ENCODE data around the gene ZNF813. TPM values are rescaled to one million over a fixed set of nuclear protein-coding genes. Genes with fewer than 3 reads are reported as not detected.

ZNF813 gene
- total and polyA plus RNA-seq, 2 donors = 2.3 to 11.7 TPM

DNA sequence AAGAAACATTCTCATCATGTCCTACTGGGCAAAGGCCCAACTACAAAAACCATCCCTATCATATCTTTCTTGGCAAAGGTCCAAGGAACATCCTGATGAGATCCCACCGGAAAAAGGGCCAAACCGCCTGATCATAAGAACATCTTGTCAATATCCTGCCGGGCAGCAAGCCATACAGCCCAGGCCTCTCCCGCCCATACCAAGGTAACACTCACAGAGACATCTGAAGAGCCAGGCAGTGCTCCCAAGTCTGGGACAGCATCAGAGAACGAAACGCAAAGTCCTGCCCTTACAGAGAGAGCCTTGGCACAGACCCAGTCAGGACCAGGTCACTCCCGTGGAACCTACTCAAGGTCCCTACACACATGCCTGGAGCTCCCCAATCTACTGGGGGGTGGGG lies 51.9 kb downstream of the ZNF813 start:
- no peak overlapping the region for H3K4me3 ChIP-seq (ENCODE audit: low read depth, low read length)
- no peak overlapping the region for H3K27ac ChIP-seq (ENCODE audit: low read depth)
- H3K4me1 ChIP-seq (ENCODE audit: insufficient read depth) = no peaks in the 10 kb centered on the region
- no peak for DNase-seq (ENCODE audit: extremely low spot score)
- 62% methylated on average over 7 of the region's 7 CpGs for WGBS
- no peaks in the 10 kb centered on the region for H3K36me3 ChIP-seq (ENCODE audit: insufficient read depth)

DNA sequence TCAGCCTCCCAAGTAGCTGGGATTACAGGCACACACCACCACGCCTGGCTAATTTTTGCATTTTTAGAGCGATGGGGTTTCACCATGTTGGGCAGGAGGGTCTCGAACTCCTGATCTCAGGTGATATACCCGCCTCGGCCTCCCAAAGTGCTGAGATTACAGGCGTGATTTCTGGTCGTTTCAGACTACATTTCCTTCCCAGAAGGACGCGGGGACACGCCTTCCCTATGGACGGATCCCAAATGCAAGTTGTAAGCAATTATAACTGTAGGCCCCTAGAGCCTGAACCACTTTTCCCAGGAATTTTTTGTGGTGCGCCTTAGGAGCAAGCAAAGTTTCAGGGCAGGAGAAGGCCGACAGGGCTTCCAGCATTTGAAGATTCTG lies 52.6 kb downstream of the ZNF813 start:
- Histone ChIP-seq H3K4me3 (ENCODE audit: low read depth, low read length) (peak overlapping the region; percentile 17), H3K4me1 (ENCODE audit: insufficient read depth) (no peaks in the 10 kb centered on the region), H3K27ac (ENCODE audit: low read depth) (peak overlapping the region; percentile 40), H3K36me3 (ENCODE audit: insufficient read depth) (no peaks in the 10 kb centered on the region)
- 50% methylated on average over 13 of the region's 13 CpGs for WGBS
- DNase-seq (ENCODE audit: extremely low spot score) = no peak

- peak overlapping the region; percentile 40 for H3K27ac ChIP-seq (ENCODE audit: low read depth)
- no peaks in the 10 kb centered on the region for H3K4me1 ChIP-seq (ENCODE audit: insufficient read depth)
- H3K4me3 ChIP-seq (ENCODE audit: low read depth, low read length) = peak overlapping the region; percentile 35
- under 1% methylated on average over 46 of the region's 46 CpGs for WGBS
- DNase-seq (ENCODE audit: extremely low spot score) = peak; percentile 98
- H3K36me3 ChIP-seq (ENCODE audit: insufficient read depth) = no peaks in the 10 kb centered on the region
Observed at GRCh38 chr19:53520547-53521372, 53.2 kb downstream of the ZNF813 start.

DNA sequence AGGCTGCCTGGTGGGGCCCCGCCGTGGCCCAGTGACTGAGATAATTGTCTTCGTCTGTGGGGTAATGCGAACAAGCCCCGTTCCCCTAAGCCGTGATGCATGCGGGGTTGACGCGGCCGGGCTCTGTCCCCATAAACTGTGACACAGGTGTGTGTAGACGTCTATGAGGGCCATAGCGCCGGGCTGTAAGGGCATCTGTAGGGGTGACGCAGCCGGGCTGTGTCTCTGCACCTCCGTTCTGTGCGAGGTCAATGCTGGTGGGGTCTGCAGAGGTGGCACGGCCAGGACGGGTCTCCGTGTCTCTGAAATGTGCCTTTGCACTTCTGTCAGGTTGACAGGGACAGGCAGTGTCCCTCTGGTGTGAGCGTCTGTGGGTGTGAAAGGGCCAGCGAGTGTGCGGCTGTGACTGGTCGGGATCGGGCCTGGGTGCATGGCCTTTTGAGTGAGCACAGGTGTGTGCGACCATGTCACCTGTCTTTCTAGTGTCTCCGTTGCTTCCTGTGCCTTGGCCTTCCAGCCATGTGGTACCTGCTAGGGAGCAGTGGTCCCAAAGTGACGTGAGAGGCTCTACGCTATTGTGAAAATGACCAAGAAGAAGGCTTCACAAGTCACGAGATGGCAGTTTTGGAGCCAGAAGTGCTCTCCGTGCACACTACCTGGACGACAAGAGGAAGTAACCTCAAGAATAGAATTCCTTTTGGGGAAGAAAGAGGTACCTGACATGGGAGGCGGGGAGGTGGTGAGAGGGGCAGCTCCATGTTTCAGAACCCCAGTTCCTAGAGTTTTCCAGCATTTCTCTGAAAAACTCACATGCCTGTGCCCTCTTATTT lies 54.1 kb downstream of the ZNF813 start:
- no peaks in the 10 kb centered on the region for H3K4me1 ChIP-seq (ENCODE audit: insufficient read depth)
- WGBS = 18% methylated on average over 33 of the region's 33 CpGs
- no peak for DNase-seq (ENCODE audit: extremely low spot score)
- H3K27ac ChIP-seq (ENCODE audit: low read depth) = no peak overlapping the region
- H3K36me3 ChIP-seq (ENCODE audit: insufficient read depth) = no peaks in the 10 kb centered on the region
- peak overlapping the region; percentile 35 for H3K4me3 ChIP-seq (ENCODE audit: low read depth, low read length)

- Histone ChIP-seq H3K36me3 (ENCODE audit: insufficient read depth) (no peaks in the 10 kb centered on the region), H3K4me1 (ENCODE audit: insufficient read depth) (no peaks in the 10 kb centered on the region), H3K27ac (ENCODE audit: low read depth) (no peak overlapping the region), H3K4me3 (ENCODE audit: low read depth, low read length) (no peak overlapping the region)
- over 99% methylated on average over 2 of the region's 2 CpGs for WGBS
- no peak for DNase-seq (ENCODE audit: extremely low spot score)
Observed at GRCh38 chr19:53525922-53526321, 58.4 kb downstream of the ZNF813 start.

DNA sequence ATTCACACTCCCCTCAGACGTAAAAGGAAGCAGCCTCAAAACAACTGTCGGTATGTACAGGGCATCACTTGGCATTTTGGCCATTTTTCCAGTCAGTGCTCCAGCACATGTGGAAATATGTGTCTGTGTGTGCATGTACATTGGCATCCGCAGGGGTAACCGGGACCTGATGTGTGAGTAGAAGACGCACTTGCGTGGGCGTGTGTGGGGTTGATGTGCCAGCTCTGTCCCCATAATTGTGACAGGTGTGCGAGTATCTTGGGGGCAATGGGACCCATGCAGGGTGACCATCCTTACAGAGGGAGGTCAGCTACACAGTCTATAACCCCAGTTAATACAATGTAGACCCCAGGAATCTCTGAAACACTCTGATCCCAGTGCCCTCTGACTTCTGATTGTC lies 63.1 kb downstream of the ZNF813 start:
- no peaks in the 10 kb centered on the region for H3K4me1 ChIP-seq (ENCODE audit: insufficient read depth)
- DNase-seq (ENCODE audit: extremely low spot score) = no peak
- no peak overlapping the region for H3K4me3 ChIP-seq (ENCODE audit: low read depth, low read length)
- no peaks in the 10 kb centered on the region for H3K36me3 ChIP-seq (ENCODE audit: insufficient read depth)
- H3K27ac ChIP-seq (ENCODE audit: low read depth) = no peak overlapping the region
- WGBS = 89% methylated on average over 8 of the region's 8 CpGs

- Histone ChIP-seq H3K4me3 (ENCODE audit: low read depth, low read length) (no peak overlapping the region), H3K27ac (ENCODE audit: low read depth) (no peak overlapping the region), H3K36me3 (ENCODE audit: insufficient read depth) (no peaks in the 10 kb centered on the region), H3K4me1 (ENCODE audit: insufficient read depth) (no peaks in the 10 kb centered on the region)
- DNase-seq (ENCODE audit: extremely low spot score) = no peak
- 87% methylated on average over 4 of the region's 4 CpGs for WGBS
Observed at GRCh38 chr19:53531457-53531856, 63.9 kb downstream of the ZNF813 start.

GRCh38 chr19:53532362-53532761 lies 64.8 kb downstream of the ZNF813 start:
- Histone ChIP-seq H3K4me3 (ENCODE audit: low read depth, low read length) (no peak overlapping the region), H3K27ac (ENCODE audit: low read depth) (no peak overlapping the region), H3K4me1 (ENCODE audit: insufficient read depth) (no peaks in the 10 kb centered on the region), H3K36me3 (ENCODE audit: insufficient read depth) (no peaks in the 10 kb centered on the region)
- DNase-seq (ENCODE audit: extremely low spot score) = no peak
- 90% methylated on average over 1 of the region's 1 CpG for WGBS

DNA sequence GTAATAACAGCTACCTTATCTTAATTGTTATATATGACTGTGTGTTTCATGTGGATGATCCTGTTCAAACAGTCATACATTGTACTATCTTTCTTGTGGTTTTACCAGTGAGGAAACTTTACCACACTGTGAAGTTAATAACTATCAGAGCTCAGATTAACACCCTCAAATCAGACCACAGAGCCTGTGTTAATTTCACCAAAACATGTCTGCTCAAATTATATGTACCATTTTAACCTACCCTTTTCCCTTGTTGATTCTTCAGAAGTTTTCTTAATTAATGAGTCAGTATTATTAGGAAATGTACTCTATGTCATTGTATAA lies 68.7 kb downstream of the ZNF813 start:
- Histone ChIP-seq H3K4me1 (ENCODE audit: insufficient read depth) (no peaks in the 10 kb centered on the region), H3K27ac (ENCODE audit: low read depth) (no peak overlapping the region), H3K36me3 (ENCODE audit: insufficient read depth) (no peaks in the 10 kb centered on the region), H3K4me3 (ENCODE audit: low read depth, low read length) (no peak overlapping the region)
- no peak for DNase-seq (ENCODE audit: extremely low spot score)

GRCh38 chr19:53537121-53537520 lies 69.6 kb downstream of the ZNF813 start:
- 58% methylated on average over 11 of the region's 11 CpGs for WGBS
- Histone ChIP-seq H3K4me3 (ENCODE audit: low read depth, low read length) (peak overlapping the region; percentile 47), H3K36me3 (ENCODE audit: insufficient read depth) (no peaks in the 10 kb centered on the region), H3K27ac (ENCODE audit: low read depth) (no peak overlapping the region), H3K4me1 (ENCODE audit: insufficient read depth) (no peaks in the 10 kb centered on the region)
- DNase-seq (ENCODE audit: extremely low spot score) = no peak

DNA sequence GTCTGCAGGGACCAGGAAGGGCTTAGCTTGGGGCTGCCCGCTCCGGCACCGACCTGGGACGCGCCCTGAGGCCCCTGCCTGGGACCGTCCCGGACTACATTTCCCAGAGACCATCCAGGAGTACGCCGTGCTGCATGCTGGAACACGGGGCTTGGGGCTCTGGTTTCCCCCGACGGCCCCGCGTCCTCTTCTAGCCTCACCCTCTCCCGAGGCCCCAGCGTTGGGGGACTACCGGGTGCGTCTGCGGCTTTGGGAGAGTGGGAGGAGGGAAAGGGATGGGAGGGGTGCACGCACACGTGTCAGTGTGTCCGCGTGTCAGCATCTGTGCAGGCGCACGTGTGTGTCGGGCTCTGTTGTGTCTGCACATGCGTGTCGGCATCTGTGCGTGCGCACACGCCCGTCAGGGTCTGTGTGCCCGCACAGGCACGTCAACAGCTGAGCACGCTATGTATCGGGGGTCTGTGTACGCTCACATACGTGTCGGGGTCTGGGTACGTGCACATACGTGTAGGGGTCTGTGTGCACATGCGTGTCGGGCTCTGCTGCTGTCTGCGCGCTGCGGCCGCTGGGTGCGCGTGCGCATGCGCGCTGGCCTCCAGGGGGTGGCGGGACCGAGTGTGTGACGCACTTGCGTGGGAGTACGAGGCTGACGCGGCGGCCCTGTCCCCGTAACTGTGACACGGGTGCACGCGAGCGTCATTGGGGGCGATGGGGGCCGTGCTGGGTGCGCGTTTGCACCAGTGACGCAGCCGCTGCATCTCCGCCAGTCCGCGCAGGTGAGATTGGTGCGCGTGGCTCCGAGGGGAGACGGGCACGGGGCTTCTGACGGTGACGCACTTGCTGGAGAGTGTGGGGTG lies 70.2 kb downstream of the ZNF813 start, which contains the start of gene ZNF331:
Gene ZNF331, plus strand, starts transcription at position 625 of the 857 bp plus-strand sequence. CDS start 31,232 bp downstream, outside the sequence.
- WGBS = 55% methylated on average over 81 of the region's 81 CpGs

GRCh38 chr19:53538378-53539109 lies 71.0 kb downstream of the ZNF813 start:
- Histone ChIP-seq H3K4me1 (ENCODE audit: insufficient read depth) (no peaks in the 10 kb centered on the region), H3K4me3 (ENCODE audit: low read depth, low read length) (peak overlapping the region; percentile 47), H3K36me3 (ENCODE audit: insufficient read depth) (no peaks in the 10 kb centered on the region), H3K27ac (ENCODE audit: low read depth) (peak overlapping the region; percentile 33)
- no peak for DNase-seq (ENCODE audit: extremely low spot score)
- 55% methylated on average over 36 of the region's 36 CpGs for WGBS

More for the DNA sequence above, 70.2 kb downstream of the ZNF813 start, which contains the start of gene ZNF331:
- Histone ChIP-seq H3K4me3 (ENCODE audit: low read depth, low read length) (peak within 1 kb of the TSS; percentile 47), H3K4me1 (ENCODE audit: insufficient read depth) (no peaks in the 10 kb centered on the region), H3K27ac (ENCODE audit: low read depth) (peak within 1 kb of the TSS; percentile 33), H3K36me3 (ENCODE audit: insufficient read depth) (no peaks in the 10 kb centered on the region)
- no peak for DNase-seq (ENCODE audit: extremely low spot score)

DNA sequence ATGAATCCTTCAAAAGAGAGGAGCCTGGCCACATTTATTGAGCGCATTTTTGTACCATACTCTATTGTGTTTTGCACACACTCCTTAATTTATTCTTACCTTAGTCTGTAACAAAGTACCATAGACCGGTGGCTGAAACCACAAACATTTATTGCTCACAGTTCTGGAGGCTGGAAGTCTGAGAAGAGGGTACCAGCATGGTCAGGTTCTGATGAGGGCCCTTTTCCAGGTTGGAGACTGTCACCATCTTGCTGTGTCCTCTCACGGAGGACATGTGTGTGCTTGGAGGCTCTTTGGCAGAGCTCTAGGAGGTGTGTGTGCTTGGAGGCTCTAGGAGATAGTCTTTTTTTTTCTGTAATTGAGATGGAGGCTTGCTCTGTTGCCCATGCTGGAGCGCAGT lies 72.6 kb downstream of the ZNF813 start:
- Histone ChIP-seq H3K36me3 (ENCODE audit: insufficient read depth) (no peaks in the 10 kb centered on the region), H3K4me3 (ENCODE audit: low read depth, low read length) (no peak overlapping the region), H3K4me1 (ENCODE audit: insufficient read depth) (no peaks in the 10 kb centered on the region), H3K27ac (ENCODE audit: low read depth) (no peak overlapping the region)
- 85% methylated on average over 4 of the region's 4 CpGs for WGBS
- DNase-seq (ENCODE audit: extremely low spot score) = no peak
